HCT116 (cell line): ENCODE measurements around the gene ITPK1. TPM values are rescaled to one million over a fixed set of nuclear protein-coding genes. Genes with fewer than 3 reads are reported as not detected.

Experiments used
- ATAC-seq: fragments of 200-7000 bp; cut with Tn5 transposase; 2 replicates; pipeline ENCODE4 v1.9.1; 2020; ENCODE audit warnings: mild to moderate bottlenecking, moderate library complexity
- BruUV-seq: library from RNA; stranded (reverse); fragments of 400-500 nt; replicated peaks from 2 replicates; lab custom pipeline; 2021; lab: Mats Ljungman, UMichigan
- CTCF ChIA-PET: fragments of 300-600 bp; sonication (Branson Sonifier 250); formaldehyde crosslinking; loops from one replicate; lab custom pipeline; 2021; ENCODE audit warnings: antibody characterized with exemption; lab: Charles Lee
- POLR2A ChIA-PET: fragments of 300-600, 350-600 bp; sonication (Branson Sonifier 250); formaldehyde crosslinking; loops from one replicate; lab custom pipeline; 2021; ENCODE audit warnings: antibody characterized with exemption; lab: Charles Lee
- RAD21 ChIA-PET, 2 experiments: fragments of 300-600 bp; sonication (Branson Sonifier 250); formaldehyde crosslinking; loops; one replicate each; lab custom pipeline; 2023; ENCODE audit warnings: low total read pairs in 2 of 2; ENCODE audit not compliant: uncharacterized antibody in 2 of 2, unreplicated experiment in 2 of 2, low non-redundant PET in 1 of 2; lab: Charles Lee
- DNase-seq: peaks from one replicate; pipeline ENCODE4 v3.0.0-alpha.2; 2010; ENCODE audit warnings: low read depth, low spot score
- H2AFZ ChIP-seq: fragments of 200-600 bp; shearing (Covaris generic), sonication (generic); 2 replicates; pipeline ENCODE4 v1.6.1; 2017; ENCODE audit warnings: low read depth, mixed run types, mixed read lengths, antibody characterized with exemption, low read length; ENCODE audit not compliant: poor library complexity, severe bottlenecking
- H3K27ac ChIP-seq: 2 replicates; pipeline ENCODE4 v1.5.1; 2012; ENCODE audit warnings: low read depth, low read length
- H3K27me3 ChIP-seq: fragments of 200-600 bp; sonication (generic); 2 replicates; pipeline ENCODE4 v1.6.1; 2016; ENCODE audit warnings: mixed run types, low read length, mixed read lengths; ENCODE audit not compliant: insufficient read depth
- H3K36me3 ChIP-seq, 2 experiments: fragments of 200-500 bp in 1 of 2; fragments of 200-600 bp in 1 of 2; sonication (Bioruptor generic) in 1 of 2; sonication (generic) in 1 of 2; 2 replicates each; pipeline versions ENCODE4 v1.5.1 to v1.6.1; 2014 to 2016; ENCODE audit warnings: low read length in 2 of 2, inconsistent platforms in 1 of 2, mixed read lengths in 1 of 2, mixed run types in 1 of 2; ENCODE audit not compliant: insufficient read depth in 2 of 2, control insufficient read depth in 1 of 2
- H3K4me1 ChIP-seq, 2 experiments: fragments of 200-600 bp in 1 of 2; sonication (generic) in 1 of 2; 2 replicates each; pipeline versions ENCODE4 v1.5.1 to v1.6.1; 2012 to 2017; ENCODE audit warnings: low read length in 2 of 2, inconsistent platforms in 1 of 2, mild to moderate bottlenecking in 1 of 2, mixed read lengths in 1 of 2, mixed run types in 1 of 2, moderate library complexity in 1 of 2; ENCODE audit not compliant: insufficient read depth in 2 of 2, control insufficient read depth in 1 of 2
- H3K4me2 ChIP-seq: fragments of 200-600 bp; sonication (generic); 2 replicates; pipeline ENCODE4 v1.6.1; 2017; ENCODE audit warnings: mixed run types, low read length, mixed read lengths
- H3K4me3 ChIP-seq, 2 experiments: fragments of 200-600 bp in 1 of 2; sonication (generic) in 1 of 2; replicated peaks in 1 of 2; 2 replicates each; pipeline ENCODE4 v1.5.1; 2011 to 2016; ENCODE audit warnings: low read length in 2 of 2, control low read depth in 1 of 2, low read depth in 1 of 2, mild to moderate bottlenecking in 1 of 2, mixed read lengths in 1 of 2, mixed run types in 1 of 2
- H3K79me2 ChIP-seq: fragments of 200-600 bp; sonication (generic); 2 replicates; pipeline ENCODE4 v1.6.1; 2017; ENCODE audit warnings: mild to moderate bottlenecking, mixed run types, low read length, moderate library complexity, mixed read lengths; ENCODE audit not compliant: insufficient read depth
- H3K9ac ChIP-seq: fragments of 200-600 bp; sonication (generic); 2 replicates; pipeline ENCODE4 v1.6.1; 2016; ENCODE audit warnings: low read length, mixed read lengths
- H3K9me2 ChIP-seq: fragments of 200-600 bp; sonication (generic), shearing (Covaris generic); 2 replicates; pipeline ENCODE4 v1.6.1; 2017; ENCODE audit warnings: mixed run types, mild to moderate bottlenecking, moderate library complexity; ENCODE audit not compliant: insufficient read depth
- H3K9me3 ChIP-seq, 2 experiments: fragments of 200-500 bp in 1 of 2; fragments of 200-600 bp in 1 of 2; sonication (Bioruptor generic) in 1 of 2; sonication (generic) in 1 of 2; 2 replicates each; pipeline ENCODE4 v1.6.1; 2014 to 2017; ENCODE audit warnings: low read length in 2 of 2, mixed read lengths in 2 of 2, inconsistent platforms in 1 of 2, low read depth in 1 of 2, mild to moderate bottlenecking in 1 of 2, mixed run types in 1 of 2, moderate library complexity in 1 of 2; ENCODE audit not compliant: control insufficient read depth in 1 of 2, insufficient read depth in 1 of 2
- H4K20me1 ChIP-seq: fragments of 200-600 bp; sonication (generic), shearing (Covaris generic); 2 replicates; pipeline ENCODE4 v1.6.1; 2017; ENCODE audit warnings: mixed run types, mild to moderate bottlenecking, moderate library complexity; ENCODE audit not compliant: insufficient read depth
- CBX3 ChIP-seq: IDR thresholded peaks from 2 replicates; pipeline ENCODE4 v1.6.1; 2012; ENCODE audit warnings: low read depth
- EZH2 ChIP-seq: fragments of 200-600 bp; sonication (generic); IDR thresholded peaks from 2 replicates; pipeline ENCODE4 v1.6.1; 2017; ENCODE audit warnings: antibody characterized with exemption, mixed run types
- POLR2AphosphoS5 ChIP-seq: IDR thresholded peaks from 2 replicates; pipeline ENCODE4 v1.6.1; 2011; ENCODE audit warnings: mild to moderate bottlenecking, low read depth, low read length, moderate library complexity
- RAD21 ChIP-seq: IDR thresholded peaks from 2 replicates; pipeline ENCODE4 v1.6.1; 2012; ENCODE audit warnings: low read depth, mild to moderate bottlenecking
- SP1 ChIP-seq: IDR thresholded peaks from 2 replicates; pipeline ENCODE4 v1.6.1; 2012; ENCODE audit warnings: low read depth
- SRF ChIP-seq: IDR thresholded peaks from 2 replicates; pipeline ENCODE4 v1.6.1; 2012; ENCODE audit warnings: low read depth
- TCF7L2 ChIP-seq: IDR thresholded peaks from 2 replicates; pipeline ENCODE4 v1.7.0; 2011; ENCODE audit warnings: borderline replicate concordance, inconsistent platforms; ENCODE audit not compliant: insufficient read depth, insufficient read length; ENCODE audit errors: extremely low read depth
- YY1 ChIP-seq: IDR thresholded peaks from 2 replicates; pipeline ENCODE4 v1.6.1; 2011; ENCODE audit warnings: low read length, low read depth, moderate library complexity, mild to moderate bottlenecking; ENCODE audit not compliant: insufficient replicate concordance; ENCODE audit errors: extremely low read depth
- ZFX ChIP-seq: fragments of 450-650 bp; IDR thresholded peaks from 2 replicates; pipeline ENCODE4 v1.6.1; 2017
- intact Hi-C: fragments of 100-400 bp; cut with micrococcal nuclease; formaldehyde crosslinking; loops from 2 replicates; pipeline ENCODE4 v1.10.0; 2022
- total RNA-seq: library from RNA; stranded (reverse); gene quantifications from one replicate; pipeline ENCODE4 v1.2.1, GENCODE V29; 2021; ENCODE audit not compliant: unreplicated experiment
- TF ChIP-seq, protein P1 (sequence below): IDR thresholded peaks from 2 replicates; pipeline ENCODE4 v1.6.1; 2011; ENCODE audit warnings: mild to moderate bottlenecking, low read length, moderate library complexity; ENCODE audit not compliant: insufficient replicate concordance; ENCODE audit errors: extremely low read depth
- TF ChIP-seq, protein P2 (sequence below): IDR thresholded peaks from 2 replicates; pipeline ENCODE4 v1.6.1; 2012

ITPK1 gene
- total RNA-seq, 1 experiment from 2014 or later = 70.2 TPM

DNA sequence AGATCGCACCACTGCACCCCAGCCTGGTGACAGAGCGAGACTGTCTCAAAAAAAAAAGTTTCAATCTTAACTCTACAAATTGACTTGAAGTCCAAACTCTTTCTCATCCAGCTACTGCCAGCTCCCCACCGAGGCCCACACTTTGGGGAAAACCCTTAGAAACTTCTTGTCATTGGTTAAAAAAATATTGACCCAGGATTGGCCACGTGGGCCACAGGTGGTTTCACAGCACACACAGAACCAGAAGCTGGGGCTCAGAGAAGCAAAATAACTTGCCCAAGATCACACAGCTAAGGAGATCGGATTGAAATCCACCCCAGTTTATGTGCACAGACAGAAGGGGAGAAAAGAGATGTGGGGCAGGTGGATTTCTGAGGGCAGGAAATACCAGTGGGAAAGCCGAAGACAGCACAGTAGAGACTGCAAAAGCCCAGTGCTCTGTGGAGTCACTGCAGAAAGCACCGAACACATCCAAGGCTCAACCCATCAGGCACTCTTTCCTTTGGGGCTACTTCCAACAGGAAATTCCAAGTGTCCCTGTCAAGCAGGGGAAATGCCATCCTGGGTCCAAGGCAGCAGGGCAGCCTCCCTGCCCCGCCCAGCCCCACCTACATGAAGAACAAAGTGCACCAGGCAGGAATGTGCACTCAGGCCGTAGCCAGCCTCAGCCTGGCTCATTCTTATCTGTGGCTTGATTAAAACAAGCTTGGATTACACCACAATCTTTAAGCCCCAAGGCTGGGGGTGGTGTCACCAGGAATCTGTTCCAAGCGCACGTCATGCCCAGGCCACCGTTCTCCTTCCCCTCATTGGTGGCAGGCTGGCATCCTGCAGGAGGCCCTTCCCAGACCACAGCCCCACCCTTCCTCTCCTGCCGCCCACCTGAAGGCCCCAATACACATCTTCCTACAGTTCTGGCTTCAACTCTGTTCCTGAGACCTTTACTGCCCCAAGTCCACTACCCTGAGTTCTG is 72.5 kb downstream of the ITPK1 start:
- peaks cover 33% of the 10 kb centered on the region; the same call in 1 of the 2 replicates for H3K79me2 ChIP-seq
- ATAC-seq = peak; percentile 86

More for the DNA sequence above, 72.5 kb downstream of the ITPK1 start:
- Histone ChIP-seq H3K4me1 (peaks cover 65 to 92% of the 10 kb centered on the region in 2 experiments), H3K27me3 (no peaks in the 10 kb centered on the region), H3K9ac (peak overlapping the region; percentile 57), H3K9me2 (no peaks in the 10 kb centered on the region), H2AFZ (no peak overlapping the region), H3K4me2 (peak overlapping the region; percentile 76), H3K36me3 (no peaks in the 10 kb centered on the region), H3K4me3 (peak overlapping the region; percentile 16 to 45), H3K9me3 (no peaks in the 10 kb centered on the region), H4K20me1 (no peaks in the 10 kb centered on the region), H3K27ac (peak overlapping the region; percentile 86)
- intact Hi-C loops = no loop called here
- BruUV-seq = TSS peak; percentile 94
- ChIA-PET CTCF (interaction anchor here (1.4 kb wide), 2 partner anchors 9 to 70 kb away, joined by 5 to 6 read pairs; no protein-coding TSS in a partner anchor), RAD21 (interaction anchor here in 1 of 2 experiments (0.5 kb wide), 1 partner anchor 891 kb away, joined by 3 read pairs; no protein-coding TSS in a partner anchor), POLR2A (no interaction called here)
- TF ChIP-seq, protein P1, sequence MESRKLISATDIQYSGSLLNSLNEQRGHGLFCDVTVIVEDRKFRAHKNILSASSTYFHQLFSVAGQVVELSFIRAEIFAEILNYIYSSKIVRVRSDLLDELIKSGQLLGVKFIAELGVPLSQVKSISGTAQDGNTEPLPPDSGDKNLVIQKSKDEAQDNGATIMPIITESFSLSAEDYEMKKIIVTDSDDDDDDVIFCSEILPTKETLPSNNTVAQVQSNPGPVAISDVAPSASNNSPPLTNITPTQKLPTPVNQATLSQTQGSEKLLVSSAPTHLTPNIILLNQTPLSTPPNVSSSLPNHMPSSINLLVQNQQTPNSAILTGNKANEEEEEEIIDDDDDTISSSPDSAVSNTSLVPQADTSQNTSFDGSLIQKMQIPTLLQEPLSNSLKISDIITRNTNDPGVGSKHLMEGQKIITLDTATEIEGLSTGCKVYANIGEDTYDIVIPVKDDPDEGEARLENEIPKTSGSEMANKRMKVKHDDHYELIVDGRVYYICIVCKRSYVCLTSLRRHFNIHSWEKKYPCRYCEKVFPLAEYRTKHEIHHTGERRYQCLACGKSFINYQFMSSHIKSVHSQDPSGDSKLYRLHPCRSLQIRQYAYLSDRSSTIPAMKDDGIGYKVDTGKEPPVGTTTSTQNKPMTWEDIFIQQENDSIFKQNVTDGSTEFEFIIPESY = no peak
- TF ChIP-seq RAD21 = peak; percentile 23; the same call in 1 of the 2 replicates
- TF ChIP-seq, protein P2, sequence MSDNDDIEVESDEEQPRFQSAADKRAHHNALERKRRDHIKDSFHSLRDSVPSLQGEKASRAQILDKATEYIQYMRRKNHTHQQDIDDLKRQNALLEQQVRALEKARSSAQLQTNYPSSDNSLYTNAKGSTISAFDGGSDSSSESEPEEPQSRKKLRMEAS = peak; percentile 66; the same call in 1 of the 2 replicates
- TF ChIP-seq SRF = no peak
- TF ChIP-seq SP1 = peak; percentile 88
- TF ChIP-seq YY1 = peak; percentile 14
- peak; percentile 79; the same call in 1 of the 2 replicates for TF ChIP-seq CBX3
- TF ChIP-seq ZFX = no peak
- peak; percentile 21 for TF ChIP-seq TCF7L2
- TF ChIP-seq EZH2 = no peak
- peak; percentile 70 for TF ChIP-seq POLR2AphosphoS5
- DNase-seq = peak; percentile 89
